ENCODE results near the gene ASGR1. TPM values are rescaled to one million over a fixed set of nuclear protein-coding genes. Genes with fewer than 3 reads are reported as not detected.
"Not testable (repeated sequence)": the region's sequence is repeated elsewhere in the genome, so short reads cannot be mapped to it uniquely, and the experiment has no call there.

ASGR1 gene
- total and polyA plus RNA-seq, 7 experiments from 2014 or later: 0.79 to 11.9 (median 1.3) TPM; not detected in 3

DNA sequence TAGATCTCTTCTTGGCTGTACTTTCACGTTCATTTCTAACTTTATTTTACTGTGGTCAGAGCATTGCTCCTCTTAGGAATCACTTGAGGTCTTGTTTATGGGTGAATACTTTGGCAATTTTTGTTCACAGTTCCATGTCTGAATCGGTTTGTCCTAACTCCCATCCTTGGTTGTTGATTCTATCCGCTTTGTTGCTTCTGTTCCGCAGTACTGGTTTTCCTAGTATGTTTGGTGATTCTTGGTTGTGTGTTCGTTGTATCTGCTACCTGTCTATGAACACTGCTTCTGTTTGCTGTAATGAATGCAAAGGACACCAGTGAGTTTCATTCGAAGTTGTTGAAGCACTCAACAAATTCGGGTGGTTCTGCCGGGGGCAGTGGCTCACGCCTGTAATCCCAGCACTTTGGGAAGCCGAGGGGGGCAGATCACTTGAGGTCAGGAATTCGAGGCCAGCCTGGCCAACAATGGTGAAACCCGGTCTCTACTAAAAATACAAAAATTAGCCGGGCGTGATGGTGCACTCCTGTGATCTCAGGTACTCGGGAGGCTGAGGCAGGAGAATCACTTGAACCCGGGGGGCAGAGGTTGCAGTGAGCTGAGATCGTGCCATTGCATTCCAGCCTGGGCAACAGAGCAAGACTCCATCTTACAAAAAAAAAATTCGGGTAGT lies 6.5 kb downstream of the ASGR1 start:
- H3K27ac ChIP-seq (ENCODE audit: low read depth, low read length); POLR2A ChIA-PET; H3K4me3 Mint-ChIP-seq; H3K4me3 ChIP-seq (ENCODE audit: low read length); intact Hi-C loops (cut with micrococcal nuclease); H3K9me3 ChIP-seq (ENCODE audit: control insufficient read depth in 2 of 3, low read length in 3 of 3); H3K36me3 Mint-ChIP-seq; ATAC-seq; CTCF ChIA-PET; H3K27me3 ChIP-seq (ENCODE audit: control insufficient read depth in 2 of 2, insufficient read depth in 2 of 2, low read length in 2 of 2); H3K4me1 Mint-ChIP-seq; H3K36me3 ChIP-seq (ENCODE audit: control insufficient read depth in 2 of 3, insufficient read depth in 3 of 3, low read length in 3 of 3); DNase-seq: not testable (repeated sequence)
- H3K4me1 ChIP-seq (ENCODE audit: control insufficient read depth in 2 of 2, insufficient read depth in 2 of 2, low read length in 2 of 2): peaks cover 8 to 17% of the 10 kb centered on the region in 2 donors
- peaks cover 0 to 22% (median 10%) of the 10 kb centered on the region in 11 donors for H3K9me3 Mint-ChIP-seq
- peak overlapping the region in 2 of 9 donors; percentile 7 to 45 for H3K27ac Mint-ChIP-seq
- H3K27me3 Mint-ChIP-seq: peaks cover 0 to 11% (median 1%) of the 10 kb centered on the region in 5 donors

DNA sequence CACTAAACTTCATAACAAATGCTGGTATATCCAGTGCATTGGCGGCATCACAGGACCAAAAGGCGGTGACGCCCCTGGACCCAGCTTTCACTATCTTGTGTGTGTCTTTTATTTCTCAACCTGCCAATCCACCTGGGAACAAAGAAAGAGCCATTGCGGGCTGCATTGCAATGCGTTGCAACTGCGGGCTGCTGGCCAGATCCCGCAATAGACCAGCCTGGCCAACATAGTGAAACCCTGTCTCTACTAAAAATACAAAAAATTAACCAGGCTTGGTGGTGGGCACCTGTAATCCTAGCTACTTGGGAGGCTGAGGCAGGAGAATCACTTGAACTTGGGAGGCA lies 9.6 kb downstream of the ASGR1 start:
- intact Hi-C loops (cut with micrococcal nuclease); DNase-seq; CTCF ChIA-PET; H3K4me3 Mint-ChIP-seq; H3K36me3 Mint-ChIP-seq; H3K27ac ChIP-seq (ENCODE audit: low read depth, low read length); H3K4me1 Mint-ChIP-seq; H3K27me3 ChIP-seq (ENCODE audit: control insufficient read depth in 2 of 2, insufficient read depth in 2 of 2, low read length in 2 of 2); H3K9me3 ChIP-seq (ENCODE audit: control insufficient read depth in 2 of 3, low read length in 3 of 3); H3K4me3 ChIP-seq (ENCODE audit: low read length); H3K4me1 ChIP-seq (ENCODE audit: control insufficient read depth in 2 of 2, insufficient read depth in 2 of 2, low read length in 2 of 2); ATAC-seq; H3K36me3 ChIP-seq (ENCODE audit: control insufficient read depth in 2 of 3, insufficient read depth in 3 of 3, low read length in 3 of 3); POLR2A ChIA-PET; H3K27ac Mint-ChIP-seq: not testable (repeated sequence)
- Mint-ChIP-seq H3K27me3 (peaks cover 0 to 10% (median 0%) of the 10 kb centered on the region in 5 donors), H3K9me3 (peaks cover 0 to 22% (median 10%) of the 10 kb centered on the region in 11 donors)

DNA sequence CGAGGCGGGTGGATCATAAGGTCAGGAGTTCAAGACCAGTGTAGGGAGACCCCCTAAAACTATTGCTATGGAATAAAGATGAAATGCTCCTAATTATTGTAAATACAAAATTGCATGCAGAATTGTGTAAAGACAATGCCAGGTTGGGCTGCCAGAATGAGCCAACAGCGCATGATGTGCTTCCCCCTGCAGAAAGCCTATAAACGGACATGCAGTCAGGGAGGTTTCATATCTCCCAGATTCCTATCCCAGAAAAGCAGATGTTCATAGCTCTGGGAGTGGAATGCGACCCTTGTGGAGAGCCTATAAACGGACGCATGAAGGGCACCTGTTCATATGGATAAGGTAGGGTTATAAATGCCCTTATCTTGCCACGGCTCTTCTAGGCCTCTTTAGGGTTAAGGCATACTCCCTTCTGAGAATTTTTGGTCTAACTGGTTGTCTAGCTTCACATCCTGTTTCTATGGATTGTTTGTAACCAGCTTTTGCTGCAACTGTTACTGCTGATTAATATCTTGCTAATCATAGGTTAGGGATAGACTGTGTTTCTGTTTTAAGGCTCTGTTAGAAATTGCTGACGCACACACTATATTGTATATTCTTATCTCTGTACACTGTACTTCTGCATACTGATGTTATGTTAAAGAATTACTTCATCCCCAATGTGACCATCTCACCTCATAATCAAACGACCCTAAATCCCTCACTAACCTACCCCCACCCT lies 10.2 kb downstream of the ASGR1 start:
- H3K27ac Mint-ChIP-seq; H3K27me3 ChIP-seq (ENCODE audit: control insufficient read depth in 2 of 2, insufficient read depth in 2 of 2, low read length in 2 of 2); H3K27ac ChIP-seq (ENCODE audit: low read depth, low read length); intact Hi-C loops (cut with micrococcal nuclease); H3K9me3 ChIP-seq (ENCODE audit: control insufficient read depth in 2 of 3, low read length in 3 of 3); H3K4me1 ChIP-seq (ENCODE audit: control insufficient read depth in 2 of 2, insufficient read depth in 2 of 2, low read length in 2 of 2); H3K4me1 Mint-ChIP-seq; H3K4me3 ChIP-seq (ENCODE audit: low read length); H3K36me3 Mint-ChIP-seq; H3K36me3 ChIP-seq (ENCODE audit: control insufficient read depth in 2 of 3, insufficient read depth in 3 of 3, low read length in 3 of 3); ATAC-seq; H3K4me3 Mint-ChIP-seq; CTCF ChIA-PET; POLR2A ChIA-PET; DNase-seq: not testable (repeated sequence)
- peaks cover 0 to 10% (median 0%) of the 10 kb centered on the region in 5 donors for H3K27me3 Mint-ChIP-seq
- peaks cover 0 to 22% (median 10%) of the 10 kb centered on the region in 11 donors for H3K9me3 Mint-ChIP-seq

DNA sequence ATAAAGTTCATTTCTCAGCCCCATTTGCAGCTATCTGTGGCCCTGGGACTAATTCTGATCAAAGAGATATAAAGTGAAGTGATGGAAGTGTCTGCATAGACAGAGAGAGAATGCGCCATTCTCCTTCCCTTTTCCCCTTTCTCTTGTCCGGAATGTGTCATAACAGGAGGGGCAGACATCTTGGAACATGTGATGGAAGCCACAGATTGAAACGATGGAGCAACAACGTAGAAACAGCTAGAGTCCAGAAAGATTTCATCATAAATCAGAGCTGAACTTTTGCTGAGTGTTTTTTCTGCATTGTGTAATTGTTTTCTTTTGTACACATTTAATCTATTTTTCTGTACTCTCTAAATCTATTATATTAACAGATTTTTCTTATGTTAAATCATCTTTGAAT lies 11.3 kb downstream of the ASGR1 start:
- intact Hi-C loops (cut with micrococcal nuclease): no loop called here
- Mint-ChIP-seq H3K27ac (no peak overlapping the region), H3K4me3 (no peak overlapping the region), H3K36me3 (peaks cover 0 to 6% (median 0%) of the 10 kb centered on the region in 5 donors), H3K27me3 (peaks cover 0 to 10% (median 0%) of the 10 kb centered on the region in 5 donors), H3K4me1 (peaks cover 0 to 5% (median 0%) of the 10 kb centered on the region in 7 donors), H3K9me3 (peaks cover 0 to 22% (median 10%) of the 10 kb centered on the region in 11 donors)
- Histone ChIP-seq H3K27ac (ENCODE audit: low read depth, low read length) (no peak overlapping the region), H3K9me3 (ENCODE audit: control insufficient read depth in 2 of 3, low read length in 3 of 3) (no peaks in the 10 kb centered on the region), H3K36me3 (ENCODE audit: control insufficient read depth in 2 of 3, insufficient read depth in 3 of 3, low read length in 3 of 3) (no peaks in the 10 kb centered on the region), H3K4me3 (ENCODE audit: low read length) (no peak overlapping the region), H3K4me1 (ENCODE audit: control insufficient read depth in 2 of 2, insufficient read depth in 2 of 2, low read length in 2 of 2) (no peaks in the 10 kb centered on the region), H3K27me3 (ENCODE audit: control insufficient read depth in 2 of 2, insufficient read depth in 2 of 2, low read length in 2 of 2) (no peaks in the 10 kb centered on the region)
- ATAC-seq: peak; percentile 66
- CTCF ChIA-PET: no interaction called here
- POLR2A ChIA-PET: interaction anchor here (1.0 kb wide), 1 partner anchor 527 kb away, joined by 3 read pairs; the partner anchor contains the start of genes KIAA0753 and TXNDC17
- no peak for DNase-seq

DNA sequence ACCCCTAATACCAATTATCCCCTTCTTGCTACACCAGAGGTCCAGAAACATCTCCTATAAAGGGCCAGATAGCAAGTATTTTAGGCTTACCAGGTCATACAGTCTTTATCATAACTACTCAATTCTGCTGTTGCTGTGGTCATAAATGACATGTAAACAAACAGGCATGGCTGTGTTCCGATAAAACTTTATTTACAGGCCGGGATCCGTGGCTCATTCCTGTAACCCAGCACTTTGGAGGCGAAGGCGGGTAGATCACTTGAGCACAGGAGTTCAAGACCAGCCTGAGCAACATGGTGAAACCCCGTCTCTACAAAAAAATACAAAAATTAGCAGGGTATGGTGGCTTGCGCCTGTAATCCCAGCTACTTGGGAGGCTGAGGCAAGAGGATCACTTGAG lies 12.3 kb downstream of the ASGR1 start:
- Histone ChIP-seq H3K4me3 (ENCODE audit: low read length) (no peak overlapping the region), H3K36me3 (ENCODE audit: control insufficient read depth in 2 of 3, insufficient read depth in 3 of 3, low read length in 3 of 3) (no peaks in the 10 kb centered on the region), H3K9me3 (ENCODE audit: control insufficient read depth in 2 of 3, low read length in 3 of 3) (no peaks in the 10 kb centered on the region), H3K4me1 (ENCODE audit: control insufficient read depth in 2 of 2, insufficient read depth in 2 of 2, low read length in 2 of 2) (no peaks in the 10 kb centered on the region), H3K27ac (ENCODE audit: low read depth, low read length) (no peak overlapping the region), H3K27me3 (ENCODE audit: control insufficient read depth in 2 of 2, insufficient read depth in 2 of 2, low read length in 2 of 2) (no peaks in the 10 kb centered on the region)
- POLR2A ChIA-PET: interaction anchor here (1.0 kb wide), 1 partner anchor 526 kb away, joined by 3 read pairs; the partner anchor contains the start of genes KIAA0753 and TXNDC17
- Mint-ChIP-seq H3K27ac (no peak overlapping the region), H3K4me1 (peaks cover 0 to 5% (median 0%) of the 10 kb centered on the region in 7 donors), H3K4me3 (no peak overlapping the region), H3K9me3 (peaks cover 0 to 22% (median 10%) of the 10 kb centered on the region in 11 donors), H3K27me3 (peaks cover 0 to 5% (median 0%) of the 10 kb centered on the region in 5 donors), H3K36me3 (peaks cover 0 to 6% (median 0%) of the 10 kb centered on the region in 5 donors)
- intact Hi-C loops (cut with micrococcal nuclease): no loop called here
- ATAC-seq (no peak), DNase-seq (no peak)
- CTCF ChIA-PET: no interaction called here

DNA sequence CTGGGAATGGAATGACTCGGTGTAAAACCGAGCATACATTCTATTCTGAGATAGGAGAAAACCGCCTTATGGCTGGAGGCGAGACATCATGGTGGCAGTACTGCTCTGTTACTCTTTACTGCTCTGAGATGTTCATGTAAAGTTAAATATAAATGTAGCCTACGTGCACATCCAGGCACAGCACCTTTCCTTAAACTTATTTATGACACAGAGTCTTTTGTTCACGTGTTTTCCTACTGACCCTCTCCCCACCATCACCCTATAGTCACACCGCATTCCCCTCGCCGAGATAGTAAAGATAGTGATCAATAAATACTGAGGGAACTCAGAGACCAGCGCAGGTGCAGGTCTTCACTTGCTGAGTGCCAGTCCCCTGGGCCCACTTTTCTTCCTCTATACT lies 19.6 kb downstream of the ASGR1 start:
- peaks cover 0 to 22% (median 11%) of the 10 kb centered on the region in 5 donors for H3K27me3 Mint-ChIP-seq
- H3K27me3 ChIP-seq (ENCODE audit: control insufficient read depth in 2 of 2, insufficient read depth in 2 of 2, low read length in 2 of 2); H3K36me3 Mint-ChIP-seq; H3K27ac ChIP-seq (ENCODE audit: low read depth, low read length); H3K9me3 ChIP-seq (ENCODE audit: control insufficient read depth in 2 of 3, low read length in 3 of 3); H3K4me3 Mint-ChIP-seq; CTCF ChIA-PET; ATAC-seq; H3K9me3 Mint-ChIP-seq; H3K4me3 ChIP-seq (ENCODE audit: low read length); H3K36me3 ChIP-seq (ENCODE audit: control insufficient read depth in 2 of 3, insufficient read depth in 3 of 3, low read length in 3 of 3); H3K4me1 Mint-ChIP-seq; H3K27ac Mint-ChIP-seq; POLR2A ChIA-PET; DNase-seq; intact Hi-C loops (cut with micrococcal nuclease); H3K4me1 ChIP-seq (ENCODE audit: control insufficient read depth in 2 of 2, insufficient read depth in 2 of 2, low read length in 2 of 2): not testable (repeated sequence)

All from naive thymus-derived CD4-positive, alpha-beta T cell (primary cell).